WTC11 (cell line): ENCODE data around the gene ZNF18. TPM values are rescaled to one million over a fixed set of nuclear protein-coding genes. Genes with fewer than 3 reads are reported as not detected.

Experiments used
- ATAC-seq: fragments of 200-7000 bp; cut with Tn5 transposase; 2 replicates; pipeline ENCODE4 v1.10.0; 2021; ENCODE audit warnings: mild to moderate bottlenecking, moderate library complexity
- CTCF ChIA-PET: fragments of 300-600 bp; sonication (Branson Sonifier 250); formaldehyde crosslinking; loops from one replicate; lab custom pipeline; 2021; ENCODE audit warnings: antibody characterized with exemption; lab: Charles Lee
- POLR2A ChIA-PET: fragments of 350-600 bp; sonication (Branson Sonifier 250); formaldehyde crosslinking; loops from one replicate; lab custom pipeline; 2021; ENCODE audit warnings: antibody characterized with exemption; lab: Charles Lee
- DNase-seq: peaks from one replicate; pipeline ENCODE4 v3.0.0; 2021; ENCODE audit warnings: low spot score
- H3K27ac Mint-ChIP-seq: 2 replicates; pipeline ENCODE4 v1.8.0; 2021; ENCODE audit warnings: mixed read lengths
- H3K27me3 Mint-ChIP-seq: 2 replicates; pipeline ENCODE4 v1.8.0; 2021; ENCODE audit warnings: low read depth, mild to moderate bottlenecking, moderate library complexity, mixed read lengths
- H3K36me3 Mint-ChIP-seq: 2 replicates; pipeline ENCODE4 v1.8.0; 2021; ENCODE audit warnings: mixed read lengths
- H3K4me1 Mint-ChIP-seq: 2 replicates; pipeline ENCODE4 v1.8.0; 2022; ENCODE audit warnings: mixed read lengths
- H3K4me3 Mint-ChIP-seq: 2 replicates; pipeline ENCODE4 v1.8.0; 2021; ENCODE audit warnings: mild to moderate bottlenecking, moderate library complexity, mixed read lengths
- H3K9me3 Mint-ChIP-seq: 2 replicates; pipeline ENCODE4 v1.8.0; 2021; ENCODE audit warnings: mixed read lengths
- JUN ChIP-seq: sonication (generic); formaldehyde crosslinking; IDR thresholded peaks from 2 replicates; pipeline ENCODE4 v1.8.0; 2023; ENCODE audit warnings: mild to moderate bottlenecking, missing genetic modification reagents
- NFATC4 ChIP-seq: fragments of 250-450 bp; sonication (Bioruptor Pico); IDR thresholded peaks from 2 replicates; pipeline ENCODE4 v1.9.0; 2021; ENCODE audit warnings: mild to moderate bottlenecking
- NR1H2 ChIP-seq: sonication (generic); formaldehyde crosslinking; IDR thresholded peaks from 2 replicates; pipeline ENCODE4 v1.9.0; 2021; ENCODE audit warnings: mild to moderate bottlenecking, moderate library complexity, missing genetic modification reagents
- ZNF121 ChIP-seq: sonication (generic); formaldehyde crosslinking; IDR thresholded peaks from 2 replicates; pipeline ENCODE4 v1.8.0; 2023; ENCODE audit warnings: missing genetic modification reagents
- ZNF232 ChIP-seq: sonication (generic); formaldehyde crosslinking; IDR thresholded peaks from 2 replicates; pipeline ENCODE4 v1.8.0; 2022; ENCODE audit warnings: mild to moderate bottlenecking, missing genetic modification reagents
- ZNF396 ChIP-seq: fragments of 250-450 bp; sonication (Bioruptor Pico); IDR thresholded peaks from 2 replicates; pipeline ENCODE4 v1.8.0; 2021; ENCODE audit warnings: mild to moderate bottlenecking, moderate library complexity, borderline replicate concordance
- total RNA-seq: library from RNA; stranded (reverse); gene quantifications from 3 replicates; pipeline ENCODE4 v1.2.3, GENCODE V29; 2021
- TF ChIP-seq, protein P1 (sequence below): sonication (generic); formaldehyde crosslinking; IDR thresholded peaks from 2 replicates; pipeline ENCODE4 v1.8.1; 2023; ENCODE audit warnings: mild to moderate bottlenecking, missing genetic modification reagents, borderline replicate concordance
- TF ChIP-seq, protein P2 (sequence below): fragments of 250-450 bp; sonication (Bioruptor Pico); IDR thresholded peaks from 2 replicates; pipeline ENCODE4 v1.9.0; 2021; ENCODE audit warnings: mild to moderate bottlenecking
- TF ChIP-seq, protein P3 (sequence below): sonication (generic); formaldehyde crosslinking; conservative IDR thresholded peaks from 2 replicates; pipeline ENCODE4 v1.8.1; 2022; ENCODE audit warnings: mild to moderate bottlenecking, missing genetic modification reagents
- TF ChIP-seq, protein P4 (sequence below): sonication (generic); formaldehyde crosslinking; IDR thresholded peaks from 2 replicates; pipeline ENCODE4 v1.8.0; 2022; ENCODE audit warnings: missing genetic modification reagents
- TF ChIP-seq, protein P5 (sequence below): fragments of 250-450 bp; sonication (Bioruptor Pico); conservative IDR thresholded peaks from 2 replicates; pipeline ENCODE4 v1.9.0; 2021; ENCODE audit warnings: mild to moderate bottlenecking
- TF ChIP-seq, protein P6 (sequence below): sonication (generic); formaldehyde crosslinking; IDR thresholded peaks from 2 replicates; pipeline ENCODE4 v1.8.0; 2022; ENCODE audit warnings: mild to moderate bottlenecking, missing genetic modification reagents
- TF ChIP-seq, protein P7 (sequence below): sonication (generic); formaldehyde crosslinking; IDR thresholded peaks from 2 replicates; pipeline ENCODE4 v1.8.1; 2022; ENCODE audit warnings: missing genetic modification reagents, borderline replicate concordance
- TF ChIP-seq, protein P8 (sequence below): sonication (generic); formaldehyde crosslinking; IDR thresholded peaks from 2 replicates; pipeline ENCODE4 v1.8.0; 2023; ENCODE audit warnings: missing genetic modification reagents, mild to moderate bottlenecking, borderline replicate concordance

ZNF18 gene
- total RNA-seq, 1 experiment from 2014 or later, result 13.3 TPM

DNA sequence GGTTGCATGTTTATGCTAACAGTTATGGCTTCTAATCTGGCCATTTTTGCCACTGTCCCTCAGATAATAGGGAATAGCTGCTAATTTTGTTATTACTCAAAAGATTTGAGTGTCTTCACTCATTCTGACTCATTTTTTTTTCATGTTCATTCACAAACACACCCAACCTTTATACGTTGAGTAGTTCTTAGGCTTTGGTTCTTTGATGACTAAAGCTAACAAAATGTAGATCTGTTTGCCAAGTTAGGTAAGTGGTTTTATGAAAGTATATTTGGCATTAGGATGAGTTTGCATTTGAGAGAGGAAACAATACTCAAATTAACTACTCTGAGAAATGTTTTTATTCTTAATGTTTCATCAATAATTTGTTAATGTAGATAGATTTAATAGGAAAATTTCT, 27.1 kb upstream of the ZNF18 start:
- DNase-seq (no peak), ATAC-seq (no peak)
- H3K27me3 Mint-ChIP-seq, result peaks cover 12% of the 10 kb centered on the region
- no peaks in the 10 kb centered on the region for H3K36me3 Mint-ChIP-seq
- TF ChIP-seq, protein P1, sequence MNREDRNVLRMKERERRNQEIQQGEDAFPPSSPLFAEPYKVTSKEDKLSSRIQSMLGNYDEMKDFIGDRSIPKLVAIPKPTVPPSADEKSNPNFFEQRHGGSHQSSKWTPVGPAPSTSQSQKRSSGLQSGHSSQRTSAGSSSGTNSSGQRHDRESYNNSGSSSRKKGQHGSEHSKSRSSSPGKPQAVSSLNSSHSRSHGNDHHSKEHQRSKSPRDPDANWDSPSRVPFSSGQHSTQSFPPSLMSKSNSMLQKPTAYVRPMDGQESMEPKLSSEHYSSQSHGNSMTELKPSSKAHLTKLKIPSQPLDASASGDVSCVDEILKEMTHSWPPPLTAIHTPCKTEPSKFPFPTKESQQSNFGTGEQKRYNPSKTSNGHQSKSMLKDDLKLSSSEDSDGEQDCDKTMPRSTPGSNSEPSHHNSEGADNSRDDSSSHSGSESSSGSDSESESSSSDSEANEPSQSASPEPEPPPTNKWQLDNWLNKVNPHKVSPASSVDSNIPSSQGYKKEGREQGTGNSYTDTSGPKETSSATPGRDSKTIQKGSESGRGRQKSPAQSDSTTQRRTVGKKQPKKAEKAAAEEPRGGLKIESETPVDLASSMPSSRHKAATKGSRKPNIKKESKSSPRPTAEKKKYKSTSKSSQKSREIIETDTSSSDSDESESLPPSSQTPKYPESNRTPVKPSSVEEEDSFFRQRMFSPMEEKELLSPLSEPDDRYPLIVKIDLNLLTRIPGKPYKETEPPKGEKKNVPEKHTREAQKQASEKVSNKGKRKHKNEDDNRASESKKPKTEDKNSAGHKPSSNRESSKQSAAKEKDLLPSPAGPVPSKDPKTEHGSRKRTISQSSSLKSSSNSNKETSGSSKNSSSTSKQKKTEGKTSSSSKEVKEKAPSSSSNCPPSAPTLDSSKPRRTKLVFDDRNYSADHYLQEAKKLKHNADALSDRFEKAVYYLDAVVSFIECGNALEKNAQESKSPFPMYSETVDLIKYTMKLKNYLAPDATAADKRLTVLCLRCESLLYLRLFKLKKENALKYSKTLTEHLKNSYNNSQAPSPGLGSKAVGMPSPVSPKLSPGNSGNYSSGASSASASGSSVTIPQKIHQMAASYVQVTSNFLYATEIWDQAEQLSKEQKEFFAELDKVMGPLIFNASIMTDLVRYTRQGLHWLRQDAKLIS, result no peak
- TF ChIP-seq, protein P2, sequence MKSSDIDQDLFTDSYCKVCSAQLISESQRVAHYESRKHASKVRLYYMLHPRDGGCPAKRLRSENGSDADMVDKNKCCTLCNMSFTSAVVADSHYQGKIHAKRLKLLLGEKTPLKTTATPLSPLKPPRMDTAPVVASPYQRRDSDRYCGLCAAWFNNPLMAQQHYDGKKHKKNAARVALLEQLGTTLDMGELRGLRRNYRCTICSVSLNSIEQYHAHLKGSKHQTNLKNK (CRISPR knock-in tag), result no peak
- TF ChIP-seq NR1H2 (CRISPR knock-in tag) (no peak), NFATC4 (CRISPR knock-in tag) (no peak), ZNF121 (CRISPR knock-in tag) (no peak), ZNF396 (CRISPR knock-in tag) (no peak)
- TF ChIP-seq, protein P3, sequence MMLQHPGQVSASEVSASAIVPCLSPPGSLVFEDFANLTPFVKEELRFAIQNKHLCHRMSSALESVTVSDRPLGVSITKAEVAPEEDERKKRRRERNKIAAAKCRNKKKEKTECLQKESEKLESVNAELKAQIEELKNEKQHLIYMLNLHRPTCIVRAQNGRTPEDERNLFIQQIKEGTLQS (CRISPR knock-in tag), result no peak
- TF ChIP-seq, protein P4, sequence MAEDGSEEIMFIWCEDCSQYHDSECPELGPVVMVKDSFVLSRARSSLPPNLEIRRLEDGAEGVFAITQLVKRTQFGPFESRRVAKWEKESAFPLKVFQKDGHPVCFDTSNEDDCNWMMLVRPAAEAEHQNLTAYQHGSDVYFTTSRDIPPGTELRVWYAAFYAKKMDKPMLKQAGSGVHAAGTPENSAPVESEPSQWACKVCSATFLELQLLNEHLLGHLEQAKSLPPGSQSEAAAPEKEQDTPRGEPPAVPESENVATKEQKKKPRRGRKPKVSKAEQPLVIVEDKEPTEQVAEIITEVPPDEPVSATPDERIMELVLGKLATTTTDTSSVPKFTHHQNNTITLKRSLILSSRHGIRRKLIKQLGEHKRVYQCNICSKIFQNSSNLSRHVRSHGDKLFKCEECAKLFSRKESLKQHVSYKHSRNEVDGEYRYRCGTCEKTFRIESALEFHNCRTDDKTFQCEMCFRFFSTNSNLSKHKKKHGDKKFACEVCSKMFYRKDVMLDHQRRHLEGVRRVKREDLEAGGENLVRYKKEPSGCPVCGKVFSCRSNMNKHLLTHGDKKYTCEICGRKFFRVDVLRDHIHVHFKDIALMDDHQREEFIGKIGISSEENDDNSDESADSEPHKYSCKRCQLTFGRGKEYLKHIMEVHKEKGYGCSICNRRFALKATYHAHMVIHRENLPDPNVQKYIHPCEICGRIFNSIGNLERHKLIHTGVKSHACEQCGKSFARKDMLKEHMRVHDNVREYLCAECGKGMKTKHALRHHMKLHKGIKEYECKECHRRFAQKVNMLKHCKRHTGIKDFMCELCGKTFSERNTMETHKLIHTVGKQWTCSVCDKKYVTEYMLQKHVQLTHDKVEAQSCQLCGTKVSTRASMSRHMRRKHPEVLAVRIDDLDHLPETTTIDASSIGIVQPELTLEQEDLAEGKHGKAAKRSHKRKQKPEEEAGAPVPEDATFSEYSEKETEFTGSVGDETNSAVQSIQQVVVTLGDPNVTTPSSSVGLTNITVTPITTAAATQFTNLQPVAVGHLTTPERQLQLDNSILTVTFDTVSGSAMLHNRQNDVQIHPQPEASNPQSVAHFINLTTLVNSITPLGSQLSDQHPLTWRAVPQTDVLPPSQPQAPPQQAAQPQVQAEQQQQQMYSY (CRISPR knock-in tag), result no peak
- TF ChIP-seq, protein P5, sequence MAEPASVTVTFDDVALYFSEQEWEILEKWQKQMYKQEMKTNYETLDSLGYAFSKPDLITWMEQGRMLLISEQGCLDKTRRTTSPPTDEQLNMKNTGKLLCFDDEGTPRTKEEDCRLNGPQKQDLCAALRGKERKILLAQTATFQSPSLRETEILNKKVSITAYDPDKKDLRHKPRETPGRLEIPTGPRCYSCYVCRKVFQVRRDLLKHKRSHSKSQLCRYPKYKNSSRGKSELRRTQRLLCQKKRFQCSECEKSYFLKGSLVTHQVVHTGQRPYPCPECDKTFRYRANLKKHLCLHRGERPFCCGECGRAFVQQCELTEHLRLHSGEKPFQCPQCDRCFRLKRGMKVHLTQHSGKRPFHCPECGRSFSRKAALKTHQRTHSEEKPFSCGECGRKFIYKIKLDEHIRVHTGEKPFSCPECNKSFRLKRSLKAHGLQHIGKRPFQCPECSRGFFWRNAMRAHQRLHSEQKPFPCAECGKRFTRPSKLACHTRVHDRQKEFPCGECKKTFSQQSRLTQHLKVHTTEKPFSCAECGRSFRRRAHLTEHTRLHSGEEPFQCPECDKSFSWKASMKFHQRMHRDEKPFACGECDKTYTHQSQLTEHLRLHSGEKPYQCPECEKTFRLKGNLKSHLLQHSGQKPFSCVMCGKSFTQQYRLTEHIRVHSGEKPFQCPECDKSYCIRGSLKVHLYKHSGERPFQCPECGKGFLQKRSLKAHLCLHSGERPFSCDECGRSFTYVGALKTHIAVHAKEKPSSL, result no peak
- no peaks in the 10 kb centered on the region for H3K9me3 Mint-ChIP-seq
- POLR2A ChIA-PET, result interaction anchor here (2.4 kb wide), 1 partner anchor 28 kb away, joined by 7 read pairs; the partner anchor contains the start of gene ZNF18
- CTCF ChIA-PET, result no interaction called here
- peaks cover 63% of the 10 kb centered on the region for H3K4me1 Mint-ChIP-seq
- H3K27ac Mint-ChIP-seq, result no peak overlapping the region
- no peak overlapping the region for H3K4me3 Mint-ChIP-seq

DNA sequence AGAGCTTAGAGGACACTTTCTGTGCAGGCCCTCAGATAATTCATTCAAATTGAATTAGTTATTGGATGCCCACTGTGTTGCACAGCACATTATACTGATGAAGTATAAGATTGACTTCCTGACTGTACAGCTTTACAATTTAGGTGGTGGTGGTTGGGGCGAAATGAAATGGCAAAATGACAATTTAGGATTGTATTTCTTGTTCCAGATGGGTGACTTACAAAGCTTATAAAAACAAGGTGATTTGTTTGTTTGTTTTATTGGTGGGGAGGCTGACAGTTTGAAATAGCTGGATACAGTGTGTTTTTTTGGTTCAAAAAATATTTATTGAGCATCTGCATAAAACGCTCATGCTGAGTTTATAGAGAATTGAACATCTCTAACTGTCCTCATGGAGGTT, 25.0 kb upstream of the ZNF18 start:
- DNase-seq (no peak), ATAC-seq (no peak)
- Mint-ChIP-seq H3K36me3 (no peaks in the 10 kb centered on the region), H3K27me3 (peaks cover 12% of the 10 kb centered on the region), H3K9me3 (no peaks in the 10 kb centered on the region), H3K27ac (no peak overlapping the region), H3K4me3 (peak overlapping the region; percentile 78), H3K4me1 (peaks cover 65% of the 10 kb centered on the region)
- ChIA-PET CTCF (interaction anchor here (2.4 kb wide), 1 partner anchor 25 kb away, joined by 15 read pairs; the partner anchor contains the start of gene ZNF18), POLR2A (interaction anchor here (0.5 to 3.5 kb wide), 2 partner anchors 25 to 274 kb away, joined by 3 to 43 read pairs; partner anchors contain the start of gene ZNF18)
- no peak for TF ChIP-seq ZNF121 (CRISPR knock-in tag)
- TF ChIP-seq, protein P6, sequence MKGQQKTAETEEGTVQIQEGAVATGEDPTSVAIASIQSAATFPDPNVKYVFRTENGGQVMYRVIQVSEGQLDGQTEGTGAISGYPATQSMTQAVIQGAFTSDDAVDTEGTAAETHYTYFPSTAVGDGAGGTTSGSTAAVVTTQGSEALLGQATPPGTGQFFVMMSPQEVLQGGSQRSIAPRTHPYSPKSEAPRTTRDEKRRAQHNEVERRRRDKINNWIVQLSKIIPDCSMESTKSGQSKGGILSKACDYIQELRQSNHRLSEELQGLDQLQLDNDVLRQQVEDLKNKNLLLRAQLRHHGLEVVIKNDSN (CRISPR knock-in tag), result no peak
- TF ChIP-seq JUN, result no peak
- TF ChIP-seq, protein P7, sequence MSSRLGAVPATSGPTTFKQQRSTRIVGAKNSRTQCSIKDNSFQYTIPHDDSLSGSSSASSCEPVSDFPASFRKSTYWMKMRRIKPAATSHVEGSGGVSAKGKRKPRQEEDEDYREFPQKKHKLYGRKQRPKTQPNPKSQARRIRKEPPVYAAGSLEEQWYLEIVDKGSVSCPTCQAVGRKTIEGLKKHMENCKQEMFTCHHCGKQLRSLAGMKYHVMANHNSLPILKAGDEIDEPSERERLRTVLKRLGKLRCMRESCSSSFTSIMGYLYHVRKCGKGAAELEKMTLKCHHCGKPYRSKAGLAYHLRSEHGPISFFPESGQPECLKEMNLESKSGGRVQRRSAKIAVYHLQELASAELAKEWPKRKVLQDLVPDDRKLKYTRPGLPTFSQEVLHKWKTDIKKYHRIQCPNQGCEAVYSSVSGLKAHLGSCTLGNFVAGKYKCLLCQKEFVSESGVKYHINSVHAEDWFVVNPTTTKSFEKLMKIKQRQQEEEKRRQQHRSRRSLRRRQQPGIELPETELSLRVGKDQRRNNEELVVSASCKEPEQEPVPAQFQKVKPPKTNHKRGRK (CRISPR knock-in tag), result no peak
- no peak for TF ChIP-seq ZNF232 (CRISPR knock-in tag)
- no peak for TF ChIP-seq NFATC4 (CRISPR knock-in tag)
- TF ChIP-seq, protein P8, sequence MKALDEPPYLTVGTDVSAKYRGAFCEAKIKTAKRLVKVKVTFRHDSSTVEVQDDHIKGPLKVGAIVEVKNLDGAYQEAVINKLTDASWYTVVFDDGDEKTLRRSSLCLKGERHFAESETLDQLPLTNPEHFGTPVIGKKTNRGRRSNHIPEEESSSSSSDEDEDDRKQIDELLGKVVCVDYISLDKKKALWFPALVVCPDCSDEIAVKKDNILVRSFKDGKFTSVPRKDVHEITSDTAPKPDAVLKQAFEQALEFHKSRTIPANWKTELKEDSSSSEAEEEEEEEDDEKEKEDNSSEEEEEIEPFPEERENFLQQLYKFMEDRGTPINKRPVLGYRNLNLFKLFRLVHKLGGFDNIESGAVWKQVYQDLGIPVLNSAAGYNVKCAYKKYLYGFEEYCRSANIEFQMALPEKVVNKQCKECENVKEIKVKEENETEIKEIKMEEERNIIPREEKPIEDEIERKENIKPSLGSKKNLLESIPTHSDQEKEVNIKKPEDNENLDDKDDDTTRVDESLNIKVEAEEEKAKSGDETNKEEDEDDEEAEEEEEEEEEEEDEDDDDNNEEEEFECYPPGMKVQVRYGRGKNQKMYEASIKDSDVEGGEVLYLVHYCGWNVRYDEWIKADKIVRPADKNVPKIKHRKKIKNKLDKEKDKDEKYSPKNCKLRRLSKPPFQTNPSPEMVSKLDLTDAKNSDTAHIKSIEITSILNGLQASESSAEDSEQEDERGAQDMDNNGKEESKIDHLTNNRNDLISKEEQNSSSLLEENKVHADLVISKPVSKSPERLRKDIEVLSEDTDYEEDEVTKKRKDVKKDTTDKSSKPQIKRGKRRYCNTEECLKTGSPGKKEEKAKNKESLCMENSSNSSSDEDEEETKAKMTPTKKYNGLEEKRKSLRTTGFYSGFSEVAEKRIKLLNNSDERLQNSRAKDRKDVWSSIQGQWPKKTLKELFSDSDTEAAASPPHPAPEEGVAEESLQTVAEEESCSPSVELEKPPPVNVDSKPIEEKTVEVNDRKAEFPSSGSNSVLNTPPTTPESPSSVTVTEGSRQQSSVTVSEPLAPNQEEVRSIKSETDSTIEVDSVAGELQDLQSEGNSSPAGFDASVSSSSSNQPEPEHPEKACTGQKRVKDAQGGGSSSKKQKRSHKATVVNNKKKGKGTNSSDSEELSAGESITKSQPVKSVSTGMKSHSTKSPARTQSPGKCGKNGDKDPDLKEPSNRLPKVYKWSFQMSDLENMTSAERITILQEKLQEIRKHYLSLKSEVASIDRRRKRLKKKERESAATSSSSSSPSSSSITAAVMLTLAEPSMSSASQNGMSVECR, result no peak
